ENCODE data around the gene CEP128.

- TF ChIP-seq CTCF (IDR thresholded peaks at IDR 0.05) (no peak), POLR2A (IDR thresholded peaks at IDR 0.05) (no peak)
Measured at GRCh38 chr14:80955416-80955941, 13.9 kb upstream of the CEP128 start, which contains the start of gene TSHR.
